Measurements from ENCODE around the gene DCAF10. TPM values are rescaled to one million over a fixed set of nuclear protein-coding genes. Genes with fewer than 3 reads are reported as not detected.

Gene DCAF10
- polyA plus RNA-seq, 1 donor from 2014 or later, result 23.3 TPM

DNA sequence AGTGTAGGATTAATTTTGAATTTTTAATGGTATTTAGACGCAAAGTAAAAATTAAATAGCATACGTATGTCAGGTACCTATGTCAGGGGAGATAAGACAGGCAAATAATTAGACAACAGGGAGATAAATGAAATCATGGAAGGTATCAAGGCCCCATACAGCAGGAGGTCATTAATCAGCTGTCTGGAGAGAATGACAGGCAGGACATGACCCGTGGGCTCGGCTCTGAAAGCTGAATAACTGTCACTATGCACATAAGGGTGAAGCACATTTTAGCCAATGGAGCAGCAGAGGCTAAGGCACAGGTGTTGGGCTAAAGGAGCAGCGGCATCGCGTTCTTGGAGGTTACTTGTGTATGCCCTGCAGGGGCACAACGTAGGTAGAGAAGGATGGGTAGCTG is 91.5 kb downstream of the DCAF10 start:
- Histone ChIP-seq H3K4me3 (ENCODE audit: low read length) (no peak overlapping the region), H4K20me1 (ENCODE audit: insufficient read depth) (no peaks in the 10 kb centered on the region), H3F3A (ENCODE audit: insufficient read depth, low read length, poor library complexity, severe bottlenecking) (no peaks in the 10 kb centered on the region), H3K79me2 (replicated peaks; ENCODE audit: insufficient read depth, low read length) (peaks cover 6% of the 10 kb centered on the region), H2AFZ (ENCODE audit: low read depth, low read length) (no peak overlapping the region), H3K27me3 (ENCODE audit: insufficient read depth, low read depth, low read length) (no peaks in the 10 kb centered on the region), H3K9me3 (ENCODE audit: low read length) (no peaks in the 10 kb centered on the region), H3K4me2 (ENCODE audit: low read length) (no peak overlapping the region), H3K9ac (ENCODE audit: low read length) (no peak overlapping the region), H3K36me3 (ENCODE audit: insufficient read depth, low read length) (peaks cover 16% of the 10 kb centered on the region), H3K9me2 (ENCODE audit: insufficient read depth, low read length) (no peaks in the 10 kb centered on the region), H3K27ac (ENCODE audit: low read length) (no peak overlapping the region)
- TF ChIP-seq EZH2 (IDR thresholded peaks at IDR 0.05; ENCODE audit: borderline replicate concordance, insufficient read depth, low read length, poor library complexity, severe bottlenecking), result no peak
- TF ChIP-seq MXI1 (conservative IDR thresholded peaks at IDR 0.05; ENCODE audit: poor library complexity, severe bottlenecking), result no peak
- no peak for TF ChIP-seq TAF1 (IDR thresholded peaks at IDR 0.05; ENCODE audit: low read depth)
- TF ChIP-seq SMC3 (conservative IDR thresholded peaks at IDR 0.05; ENCODE audit: poor library complexity), result no peak
- TF ChIP-seq POLR2AphosphoS5 (IDR thresholded peaks at IDR 0.05), result no peak
- no peak for TF ChIP-seq RAD21 (conservative IDR thresholded peaks at IDR 0.05)
- no peak for TF ChIP-seq REST (IDR thresholded peaks at IDR 0.05; ENCODE audit: borderline replicate concordance)
- TF ChIP-seq EP300 (conservative IDR thresholded peaks at IDR 0.05; ENCODE audit: poor library complexity, severe bottlenecking), result no peak
- TF ChIP-seq CTCF (IDR thresholded peaks at IDR 0.05; ENCODE audit: poor library complexity, severe bottlenecking), result no peak

DNA sequence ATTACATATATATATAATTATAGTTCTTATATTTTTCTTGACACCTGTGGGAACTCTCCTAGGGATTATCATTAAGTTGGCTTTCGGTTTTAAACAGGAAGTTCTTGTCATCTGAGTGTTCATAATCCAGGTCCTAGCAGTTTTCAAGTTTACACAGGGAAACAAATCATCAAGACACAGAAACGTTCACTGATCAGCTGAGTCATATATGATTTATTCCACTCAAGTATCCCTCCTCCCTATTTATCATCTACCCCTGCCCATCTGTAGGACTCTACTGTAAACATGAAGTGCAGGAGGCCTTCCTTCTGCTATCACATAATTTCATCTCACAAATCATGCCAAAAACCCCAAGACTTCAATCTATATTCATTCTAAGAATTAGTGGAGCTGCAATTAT is 97.1 kb downstream of the DCAF10 start:
- Histone ChIP-seq H2AFZ (ENCODE audit: low read depth, low read length) (no peak overlapping the region), H3K27ac (ENCODE audit: low read length) (no peak overlapping the region), H3K4me2 (ENCODE audit: low read length) (no peak overlapping the region), H4K20me1 (ENCODE audit: insufficient read depth) (no peaks in the 10 kb centered on the region), H3K9me2 (ENCODE audit: insufficient read depth, low read length) (no peaks in the 10 kb centered on the region), H3K4me3 (ENCODE audit: low read length) (no peak overlapping the region), H3F3A (ENCODE audit: insufficient read depth, low read length, poor library complexity, severe bottlenecking) (no peaks in the 10 kb centered on the region), H3K9ac (ENCODE audit: low read length) (no peak overlapping the region), H3K79me2 (replicated peaks; ENCODE audit: insufficient read depth, low read length) (peaks cover 25% of the 10 kb centered on the region), H3K9me3 (ENCODE audit: low read length) (no peaks in the 10 kb centered on the region), H3K27me3 (ENCODE audit: insufficient read depth, low read depth, low read length) (no peaks in the 10 kb centered on the region), H3K36me3 (ENCODE audit: insufficient read depth, low read length) (peaks cover 9% of the 10 kb centered on the region)
- TF ChIP-seq EP300 (conservative IDR thresholded peaks at IDR 0.05; ENCODE audit: poor library complexity, severe bottlenecking) (no peak), SMC3 (conservative IDR thresholded peaks at IDR 0.05; ENCODE audit: poor library complexity) (no peak)

- no peak overlapping the region for H3K9ac ChIP-seq (ENCODE audit: low read length)
- no peaks in the 10 kb centered on the region for H3K27me3 ChIP-seq (ENCODE audit: insufficient read depth, low read depth, low read length)
- no peak overlapping the region for H2AFZ ChIP-seq (ENCODE audit: low read depth, low read length)
- H3K4me3 ChIP-seq (ENCODE audit: low read length), result no peak overlapping the region
- H3K36me3 ChIP-seq (ENCODE audit: insufficient read depth, low read length), result peaks cover 9% of the 10 kb centered on the region
- TF ChIP-seq TAF1 (IDR thresholded peaks at IDR 0.05; ENCODE audit: low read depth), result no peak
- no peak for TF ChIP-seq MXI1 (conservative IDR thresholded peaks at IDR 0.05; ENCODE audit: poor library complexity, severe bottlenecking)
- TF ChIP-seq REST (IDR thresholded peaks at IDR 0.05; ENCODE audit: borderline replicate concordance), result no peak
- no peak for TF ChIP-seq SMC3 (conservative IDR thresholded peaks at IDR 0.05; ENCODE audit: poor library complexity)
- no peak for TF ChIP-seq EZH2 (IDR thresholded peaks at IDR 0.05; ENCODE audit: borderline replicate concordance, insufficient read depth, low read length, poor library complexity, severe bottlenecking)
- no peak for TF ChIP-seq EP300 (conservative IDR thresholded peaks at IDR 0.05; ENCODE audit: poor library complexity, severe bottlenecking)
- no peak for TF ChIP-seq POLR2AphosphoS5 (IDR thresholded peaks at IDR 0.05)
- TF ChIP-seq CTCF (IDR thresholded peaks at IDR 0.05; ENCODE audit: poor library complexity, severe bottlenecking), result no peak
- no peak for TF ChIP-seq RAD21 (conservative IDR thresholded peaks at IDR 0.05)
- no peaks in the 10 kb centered on the region for H3K9me3 ChIP-seq (ENCODE audit: low read length)
- no peaks in the 10 kb centered on the region for H4K20me1 ChIP-seq (ENCODE audit: insufficient read depth)
- H3K4me2 ChIP-seq (ENCODE audit: low read length), result no peak overlapping the region
- H3K27ac ChIP-seq (ENCODE audit: low read length), result no peak overlapping the region
- H3F3A ChIP-seq (ENCODE audit: insufficient read depth, low read length, poor library complexity, severe bottlenecking), result no peaks in the 10 kb centered on the region
- peaks cover 28% of the 10 kb centered on the region for H3K79me2 ChIP-seq (replicated peaks; ENCODE audit: insufficient read depth, low read length)
- no peaks in the 10 kb centered on the region for H3K9me2 ChIP-seq (ENCODE audit: insufficient read depth, low read length)
Observed at GRCh38 chr9:37899041-37899440, 98.4 kb downstream of the DCAF10 start.

All from neural cell (in vitro differentiated cells).